G401 (cell line): Measurements from ENCODE around the gene PTRHD1. TPM values are rescaled to one million over a fixed set of nuclear protein-coding genes. Genes with fewer than 3 reads are reported as not detected.
"Not testable (repeated sequence)": the region's sequence is repeated elsewhere in the genome, so short reads cannot be mapped to it uniquely, and the experiment has no call there.

Experiments
- DNase-seq: peaks from one replicate; pipeline ENCODE4 v3.0.0-alpha.2; 2015; ENCODE audit warnings: low spot score
- in situ Hi-C: cut with HindIII; loops from 2 replicates; pipeline ENCODE4 v1.10.0; 2016; ENCODE audit warnings: low sequenced_read_pairs, mixed read lengths
- total RNA-seq: library from RNA; depleted of rRNA; stranded (reverse); fragments of >200 nt; shearing (Covaris generic); gene quantifications from 2 replicates; pipeline ENCODE4 v1.2.3, GENCODE V29; 2014; rRNA removed

Gene PTRHD1, protein sequence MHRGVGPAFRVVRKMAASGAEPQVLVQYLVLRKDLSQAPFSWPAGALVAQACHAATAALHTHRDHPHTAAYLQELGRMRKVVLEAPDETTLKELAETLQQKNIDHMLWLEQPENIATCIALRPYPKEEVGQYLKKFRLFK
- total RNA-seq, result 53.8 and 74.2 TPM in 2 replicates

DNA sequence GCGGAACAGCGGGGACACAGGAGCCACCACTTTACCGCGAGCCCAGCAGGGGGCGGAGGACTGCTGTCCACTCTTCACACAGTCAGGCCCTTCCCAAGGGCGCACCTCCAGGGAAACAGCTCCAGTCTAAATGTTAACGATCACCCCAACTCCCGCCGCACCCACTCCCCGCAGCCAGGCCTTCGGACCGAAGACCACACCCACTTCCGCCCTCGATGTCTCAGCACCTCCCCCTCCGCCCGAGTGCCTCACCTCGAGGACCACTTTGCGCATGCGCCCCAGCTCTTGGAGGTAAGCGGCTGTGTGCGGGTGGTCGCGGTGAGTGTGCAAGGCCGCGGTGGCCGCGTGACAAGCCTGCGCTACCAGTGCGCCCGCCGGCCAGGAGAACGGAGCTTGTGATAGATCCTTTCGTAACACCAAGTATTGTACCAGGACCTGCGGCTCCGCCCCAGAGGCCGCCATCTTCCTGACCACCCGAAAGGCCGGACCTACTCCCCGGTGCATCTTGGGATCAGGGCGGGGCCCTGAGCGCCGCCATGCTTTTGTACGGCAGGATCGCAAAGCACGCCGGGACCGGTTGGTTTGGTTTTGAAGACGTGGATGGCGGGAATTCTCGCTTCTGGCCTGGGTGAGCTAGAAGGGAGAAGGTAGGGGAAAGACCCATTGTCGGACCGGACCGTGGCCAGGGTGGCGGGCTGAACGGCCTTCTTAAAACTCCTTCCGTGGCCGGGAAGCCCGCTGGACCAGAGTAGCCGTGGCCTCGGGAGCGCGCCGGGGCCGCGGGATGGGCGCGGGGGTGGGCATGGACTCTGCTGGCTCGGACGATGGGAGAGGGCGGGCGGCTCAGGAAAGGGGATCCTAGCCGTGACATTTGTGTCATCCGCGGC lies at the start of gene PTRHD1, which contains the start of gene CENPO:
PTRHD1 (minus strand) TSS at position 518 of the 887 bp plus-strand sequence; CDS start at position 504, 14 bp downstream.
CENPO (plus strand) TSS at position 552 of the 887 bp plus-strand sequence. CDS start 495 bp downstream, outside the sequence.
- in situ Hi-C loops, result no loop called here
- peak; percentile 97 for DNase-seq

DNA sequence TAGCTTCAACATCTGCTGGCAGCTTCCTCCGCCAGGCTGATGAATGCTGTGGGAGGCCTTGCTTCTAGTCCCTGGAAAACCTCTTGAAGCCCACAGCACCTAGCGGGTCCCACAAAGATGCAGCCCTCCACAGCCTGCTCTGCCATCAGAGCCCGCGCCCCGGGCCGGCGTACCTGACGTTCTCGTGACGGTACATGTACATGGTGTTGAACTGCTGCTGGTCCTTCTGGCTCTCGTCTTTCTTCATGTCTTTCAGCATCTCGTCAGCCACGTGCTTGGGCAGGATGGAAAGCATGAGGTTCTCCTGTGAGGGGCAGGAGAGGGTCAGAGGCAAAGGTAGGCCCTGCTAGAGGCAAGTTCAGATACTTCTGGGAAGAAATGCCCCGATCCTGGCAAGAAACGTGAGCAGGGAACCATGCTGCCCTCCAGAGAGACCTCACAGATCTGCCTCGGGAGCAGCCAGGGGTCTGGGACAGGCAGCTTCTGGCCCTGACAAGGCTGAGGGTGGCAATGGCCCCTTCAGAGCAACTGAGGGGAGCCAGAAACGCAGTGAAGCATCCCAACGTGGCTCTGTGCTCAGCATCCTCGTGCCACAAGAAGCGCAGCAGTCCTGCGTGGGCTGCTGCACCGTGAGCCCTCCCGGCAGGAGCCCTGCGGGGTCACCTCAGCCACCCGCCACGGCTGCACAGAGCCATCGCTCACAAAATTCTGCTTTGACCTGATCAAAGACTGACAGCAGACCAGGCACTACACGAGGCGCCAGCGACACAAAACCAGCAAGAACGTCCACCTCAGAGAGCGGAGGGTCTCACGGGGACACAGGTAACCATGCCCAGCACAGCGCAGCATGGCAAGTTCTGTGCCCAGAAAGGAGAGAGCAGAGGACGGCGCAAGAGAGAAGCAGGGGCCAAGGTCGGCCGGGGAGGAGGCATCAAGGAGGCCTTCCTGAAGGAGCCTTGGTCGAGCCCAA lies 49.2 kb upstream of the PTRHD1 start:
- no peak for DNase-seq
- in situ Hi-C loops, result no loop called here

DNA sequence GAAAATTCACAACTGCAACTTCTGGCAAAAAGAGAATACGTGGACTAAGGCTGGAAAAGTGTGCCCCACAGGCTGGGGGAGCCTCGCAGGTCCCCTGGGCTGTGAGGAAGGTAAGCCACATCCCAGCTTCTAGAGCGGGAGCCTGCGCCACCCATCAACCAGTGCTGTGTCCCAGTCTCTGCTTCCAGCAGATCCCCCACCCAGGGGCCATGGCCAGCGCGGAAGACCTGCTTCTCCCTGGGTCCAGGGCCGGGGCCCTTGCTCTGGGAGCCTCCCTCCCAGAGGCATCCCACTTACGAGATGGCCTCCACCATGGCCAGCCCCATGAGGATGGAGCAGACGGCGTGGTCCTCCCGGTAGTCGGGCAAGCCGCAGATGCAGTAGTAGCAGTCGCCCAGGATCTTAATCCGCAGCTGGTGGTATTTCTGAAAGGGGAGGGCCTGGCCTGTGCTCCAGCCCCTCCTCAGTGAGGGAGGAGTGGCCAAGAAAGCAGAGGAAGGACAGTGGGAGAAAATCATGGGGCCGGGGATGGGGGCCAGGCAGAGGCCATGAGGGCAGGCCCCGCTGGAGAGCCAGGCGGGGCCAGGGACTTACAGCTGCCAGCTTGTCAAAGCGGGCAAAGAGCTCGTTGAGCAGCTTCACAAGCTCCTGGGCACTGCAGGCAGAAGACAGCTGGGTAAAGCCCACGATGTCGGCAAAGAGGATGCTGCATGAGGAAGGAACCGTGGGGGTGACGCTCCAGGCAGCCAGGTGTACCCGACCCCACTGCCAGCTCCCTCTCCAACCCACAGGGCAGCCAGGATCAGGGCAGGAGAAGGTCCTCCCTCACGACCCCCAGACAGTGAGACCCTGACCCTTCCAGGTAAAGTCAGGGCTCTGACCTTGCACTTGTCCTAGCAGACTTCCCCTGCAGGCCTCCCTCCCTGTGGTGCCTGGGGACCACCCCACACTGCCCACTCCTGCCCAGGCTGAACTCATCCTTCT lies 48.1 kb upstream of the PTRHD1 start:
- in situ Hi-C loops, result no loop called here
- no peak for DNase-seq

DNA sequence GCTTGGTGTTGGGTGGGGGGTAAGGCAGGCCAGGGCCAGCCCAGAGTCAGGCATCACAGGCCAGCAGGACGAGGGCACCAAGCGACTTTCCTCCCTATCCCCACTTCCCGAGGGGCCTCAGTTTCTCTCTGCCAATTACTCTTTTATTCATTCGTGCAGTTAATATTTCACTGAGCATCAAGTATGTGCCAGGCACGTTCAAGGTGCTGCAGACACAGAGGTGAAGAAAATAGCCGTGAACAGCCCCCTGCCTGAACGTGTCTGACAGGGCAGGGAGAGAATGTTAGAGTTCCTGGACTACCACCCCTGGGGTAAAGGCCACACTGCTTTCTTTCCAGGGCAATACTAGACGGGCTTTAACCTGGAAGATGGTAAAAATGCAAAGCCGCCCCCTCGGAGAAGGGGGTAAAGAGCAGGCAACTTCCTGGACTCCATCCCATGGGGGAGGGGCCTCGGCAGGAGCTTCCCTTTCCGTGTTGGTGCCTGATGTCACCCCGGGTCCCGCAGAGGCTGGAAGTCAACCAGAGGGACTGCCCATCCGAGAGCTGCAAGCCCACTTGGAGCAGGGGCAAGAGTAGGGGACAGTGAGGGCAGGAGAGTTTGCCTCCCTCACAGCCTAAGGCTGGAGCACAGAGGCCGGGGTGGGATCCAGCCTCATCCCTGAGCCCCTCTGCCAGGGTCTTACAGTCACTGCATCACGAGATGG lies 47.1 kb upstream of the PTRHD1 start:
- in situ Hi-C loops, result no loop called here
- DNase-seq, result no peak

DNA sequence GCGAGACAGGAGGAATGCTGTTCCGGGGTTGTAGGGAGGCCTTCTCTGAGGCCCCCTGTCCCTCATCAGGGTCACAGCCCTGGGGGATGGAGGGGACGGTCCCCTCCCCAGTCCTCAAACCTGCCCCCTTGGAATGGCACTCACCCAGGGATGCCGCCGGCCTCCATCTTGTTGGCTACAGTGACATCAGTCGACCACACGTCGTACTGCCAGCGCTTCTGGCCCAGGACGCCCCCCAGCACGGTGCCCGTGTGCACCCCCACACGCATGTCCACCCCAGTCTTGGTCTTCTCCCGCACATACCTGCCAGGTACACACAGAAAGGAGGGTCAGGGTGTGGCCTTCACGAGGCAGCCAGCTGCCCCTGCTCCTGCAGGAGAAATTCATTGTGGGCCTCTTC lies 46.5 kb upstream of the PTRHD1 start:
- no peak for DNase-seq
- in situ Hi-C loops, result no loop called here

DNA sequence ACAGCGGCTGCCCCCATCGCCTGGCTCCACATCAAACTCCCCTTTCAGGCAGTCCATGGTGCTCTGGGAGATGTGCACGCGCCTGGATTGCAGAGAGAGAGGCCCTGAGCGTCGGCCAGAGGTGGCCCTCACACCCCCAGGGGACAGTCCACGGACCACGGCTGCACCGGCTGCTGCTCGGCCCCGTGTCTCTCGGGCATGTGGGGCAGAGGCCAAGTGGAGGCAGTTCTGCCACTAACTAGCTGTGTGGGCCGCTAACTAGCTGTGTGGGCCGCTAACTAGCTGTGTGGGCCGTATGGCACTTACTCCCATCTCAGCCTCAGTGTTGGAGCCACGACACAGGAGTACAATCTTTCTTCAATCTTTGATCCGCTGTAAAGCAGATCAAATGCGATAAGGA lies 45.4 kb upstream of the PTRHD1 start:
- no peak for DNase-seq
- in situ Hi-C loops, result no loop called here

DNA sequence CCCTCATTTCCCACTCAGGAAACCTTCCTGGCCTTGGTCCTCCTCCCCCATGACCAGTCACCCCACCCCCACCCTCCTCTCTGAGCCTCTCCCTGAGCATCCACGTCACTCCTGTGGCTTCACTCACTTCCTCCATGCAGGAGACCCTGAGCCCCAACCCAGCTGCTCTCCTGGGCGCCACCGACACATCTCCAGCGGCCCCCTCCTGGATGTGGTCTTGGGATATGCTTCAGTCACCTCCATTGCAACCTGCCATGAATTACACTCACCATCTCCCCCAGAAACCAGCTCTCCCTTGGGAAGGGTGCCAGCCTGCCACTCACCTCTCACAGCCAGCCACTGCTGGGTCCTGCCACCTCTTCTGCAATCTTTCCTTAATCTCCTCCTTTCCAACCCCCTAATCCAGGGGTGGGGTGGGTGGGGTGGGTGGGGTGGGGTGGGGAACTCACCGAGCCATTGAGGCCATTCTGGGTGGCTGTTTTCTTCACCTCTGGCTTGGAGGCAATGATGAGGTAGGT lies 44.9 kb upstream of the PTRHD1 start:
- no peak for DNase-seq
- in situ Hi-C loops, result no loop called here

DNA sequence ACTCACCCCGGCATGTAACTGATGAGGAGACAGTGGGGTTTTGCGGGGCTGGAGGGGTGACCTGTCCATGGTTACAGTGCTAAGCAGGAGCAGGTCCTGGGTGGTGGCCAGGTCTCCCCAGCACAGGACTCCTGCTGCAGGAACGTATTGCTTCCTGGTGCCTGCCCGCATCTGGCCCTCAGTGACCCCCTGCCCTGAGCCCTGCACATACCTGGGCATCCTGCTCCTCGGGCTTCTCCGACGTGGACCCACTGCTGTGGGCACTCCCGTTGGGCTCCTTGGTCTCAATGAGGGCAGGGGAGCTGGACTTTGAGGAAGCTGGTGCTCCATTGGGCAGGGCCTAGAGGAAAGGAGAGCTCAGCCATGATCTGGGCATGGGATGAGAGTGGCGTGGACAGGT lies 43.5 kb upstream of the PTRHD1 start:
- in situ Hi-C loops, result no loop called here
- DNase-seq, result no peak

DNA sequence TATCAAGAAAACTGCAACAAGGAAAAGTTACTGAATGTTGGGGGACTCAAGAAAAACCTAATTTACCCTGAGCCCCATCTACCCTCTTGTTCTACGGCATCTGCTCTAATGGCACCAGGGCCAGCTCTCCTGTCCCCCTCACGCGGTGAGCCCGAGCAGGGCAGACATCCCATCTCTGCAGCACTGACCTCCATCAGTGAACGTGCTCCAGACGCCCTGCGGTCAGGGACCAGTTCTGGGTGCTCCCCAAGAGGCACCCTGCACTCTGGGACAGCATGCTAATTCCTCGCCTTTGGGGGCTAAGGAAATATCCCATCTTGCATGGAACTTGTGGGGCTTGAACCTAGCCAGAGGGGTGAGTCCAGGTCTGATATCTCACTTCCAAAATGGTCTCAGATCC lies 43.0 kb upstream of the PTRHD1 start:
- no peak for DNase-seq
- in situ Hi-C loops, result no loop called here

DNA sequence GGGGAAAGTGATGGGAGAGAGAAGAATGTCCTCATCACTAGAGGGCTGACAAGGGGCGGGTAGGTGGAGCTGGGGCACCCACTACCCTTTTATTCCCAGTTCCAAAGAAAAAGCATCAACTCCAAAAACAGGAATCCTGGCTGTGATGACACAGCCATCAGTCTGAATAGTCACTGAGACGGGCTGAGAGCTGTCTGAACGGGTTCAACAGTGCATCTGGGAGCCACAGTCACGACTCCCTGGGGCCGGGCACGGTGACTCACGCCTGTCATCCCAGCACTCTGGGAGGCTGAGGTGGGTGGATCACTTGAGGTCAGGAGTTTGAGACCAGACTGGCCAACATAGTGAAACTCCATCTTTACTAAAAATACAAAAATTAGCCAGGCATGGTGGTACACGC lies 42.2 kb upstream of the PTRHD1 start:
- in situ Hi-C loops, DNase-seq: not testable (repeated sequence)

DNA sequence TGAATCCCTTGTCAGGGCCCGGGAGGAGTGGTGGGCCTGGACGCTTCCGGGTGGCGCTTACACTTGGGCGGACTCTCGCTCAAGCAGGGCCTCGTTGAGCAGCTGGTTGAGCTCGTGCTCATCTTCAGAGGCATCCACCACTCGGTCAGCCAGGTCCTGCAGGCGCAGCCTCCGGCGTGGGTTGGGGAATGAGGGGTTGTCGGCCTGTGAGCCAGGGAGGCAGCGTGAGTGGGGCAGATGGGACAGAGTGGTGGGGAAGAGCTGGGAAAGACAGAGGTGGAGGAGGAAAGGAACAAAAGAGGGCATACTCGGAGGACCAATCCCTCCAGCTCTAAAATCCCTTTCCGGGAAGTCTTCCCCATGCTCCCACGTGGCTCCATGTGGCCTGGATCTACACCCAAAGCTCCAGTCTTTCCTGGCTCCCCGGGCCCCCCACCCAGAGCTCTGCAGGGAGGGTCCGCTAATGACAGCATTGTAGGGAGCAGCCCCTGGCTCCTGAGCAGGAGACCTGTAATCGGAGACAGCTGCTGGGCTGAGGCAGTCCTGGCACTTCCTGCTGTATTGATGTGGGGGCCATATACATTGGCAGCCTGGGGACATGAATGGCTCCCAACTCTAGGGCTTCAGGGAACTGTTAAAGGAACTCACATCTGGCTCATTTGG lies 41.7 kb upstream of the PTRHD1 start:
- in situ Hi-C loops, result no loop called here
- no peak for DNase-seq

DNA sequence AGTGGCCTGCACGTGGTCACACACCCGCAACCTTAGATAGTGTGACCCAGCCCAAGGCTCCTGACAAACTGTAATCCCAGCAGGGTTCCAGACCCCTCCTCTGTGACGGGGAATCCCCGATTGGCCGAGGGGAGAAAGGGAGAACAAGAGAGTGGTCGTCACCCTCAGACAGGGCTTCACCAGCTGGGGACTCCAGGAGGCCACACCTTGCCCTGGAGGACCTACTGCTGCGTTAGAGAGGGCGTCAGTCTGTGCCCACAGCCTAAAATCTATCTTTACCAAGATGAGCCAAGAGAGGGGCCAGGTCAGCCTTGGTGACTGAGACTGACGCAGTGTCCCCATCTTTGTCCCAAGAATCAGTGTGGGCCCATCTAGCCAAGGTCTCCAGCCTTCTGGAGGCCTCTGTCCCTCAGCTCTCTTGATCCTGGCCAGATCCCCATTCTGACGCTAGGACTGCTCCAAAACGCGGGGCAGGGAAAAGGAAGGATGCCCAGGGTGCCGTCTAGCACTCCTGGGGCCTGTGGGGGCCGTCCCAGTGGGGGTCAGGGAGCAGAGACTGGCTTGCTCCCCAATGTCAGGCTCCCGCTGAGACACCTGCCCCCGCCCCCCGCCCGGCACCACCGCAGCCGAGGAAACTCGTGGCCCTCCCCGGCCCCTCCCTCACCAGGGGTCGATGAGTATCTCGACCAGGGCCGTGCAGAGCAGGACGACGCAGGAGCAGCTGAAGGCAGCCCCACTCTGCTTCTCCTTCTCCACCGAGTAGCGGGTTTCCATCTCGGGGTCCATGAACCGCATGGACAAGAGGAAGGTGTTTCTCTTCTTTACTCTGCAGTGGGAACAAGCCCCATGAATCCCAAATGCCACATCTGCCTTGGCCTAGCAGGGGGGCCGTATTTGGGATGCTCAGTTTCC lies 40.9 kb upstream of the PTRHD1 start:
- DNase-seq, result no peak
- in situ Hi-C loops, result no loop called here

DNA sequence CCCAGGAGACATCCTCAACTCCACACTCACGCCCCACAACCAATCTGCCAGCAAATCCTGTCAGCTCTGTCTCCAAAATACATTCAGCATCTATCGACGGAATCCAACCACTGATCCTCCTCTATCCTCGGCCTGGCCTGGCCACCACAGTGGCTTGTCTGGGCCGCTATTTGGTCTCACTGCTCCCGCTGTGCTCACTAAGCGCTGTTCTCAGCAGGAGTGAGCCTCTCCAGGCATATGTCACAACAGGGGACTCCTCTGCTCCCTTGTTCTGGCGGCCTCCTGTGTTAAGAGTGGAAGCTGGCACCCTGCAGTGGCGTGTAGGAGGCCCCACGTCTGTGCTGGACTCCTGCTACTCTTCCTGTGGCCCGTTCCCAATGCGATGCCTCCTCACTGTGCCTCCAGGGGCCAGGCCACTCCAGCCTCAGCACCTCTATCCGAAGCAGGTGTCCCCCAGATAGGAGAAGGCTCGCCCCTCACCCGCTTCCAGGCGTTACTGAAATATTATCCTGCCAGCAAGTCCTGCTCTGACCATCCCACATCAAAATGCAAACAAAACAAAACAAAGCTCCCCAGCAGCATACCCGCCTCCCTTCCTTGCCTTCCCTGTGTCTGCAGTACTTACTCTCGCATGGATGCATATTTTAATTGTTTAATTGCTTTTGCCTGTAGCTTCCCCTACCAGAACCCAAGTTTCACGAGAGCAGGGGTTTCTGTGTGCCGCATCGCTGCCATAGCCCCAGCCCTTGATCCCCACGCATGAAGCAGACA lies 39.9 kb upstream of the PTRHD1 start:
- in situ Hi-C loops, result no loop called here

DNA sequence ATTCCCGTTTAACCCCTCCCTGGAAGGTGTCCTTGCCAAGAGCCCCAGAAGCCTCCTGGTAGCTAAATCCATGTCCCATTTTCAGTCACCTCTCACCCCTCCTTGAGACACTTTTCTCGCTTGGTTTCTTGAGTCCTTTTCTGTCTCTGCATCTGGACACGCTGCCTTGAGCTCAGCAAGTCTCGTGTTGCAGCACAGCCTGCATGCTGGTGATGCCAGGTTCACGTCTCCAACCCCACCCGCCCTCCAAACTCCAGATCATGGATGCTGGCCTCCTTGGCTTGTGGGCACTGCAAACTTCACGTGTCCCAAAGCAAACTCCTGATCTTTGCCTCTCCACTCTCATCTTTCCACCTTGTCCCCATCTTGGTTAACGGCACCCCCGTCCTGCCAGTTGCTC lies 39.3 kb upstream of the PTRHD1 start:
- DNase-seq, result peak; percentile 5
- in situ Hi-C loops, result no loop called here

More for the DNA sequence above, 39.9 kb upstream of the PTRHD1 start:
- DNase-seq, result no peak

DNA sequence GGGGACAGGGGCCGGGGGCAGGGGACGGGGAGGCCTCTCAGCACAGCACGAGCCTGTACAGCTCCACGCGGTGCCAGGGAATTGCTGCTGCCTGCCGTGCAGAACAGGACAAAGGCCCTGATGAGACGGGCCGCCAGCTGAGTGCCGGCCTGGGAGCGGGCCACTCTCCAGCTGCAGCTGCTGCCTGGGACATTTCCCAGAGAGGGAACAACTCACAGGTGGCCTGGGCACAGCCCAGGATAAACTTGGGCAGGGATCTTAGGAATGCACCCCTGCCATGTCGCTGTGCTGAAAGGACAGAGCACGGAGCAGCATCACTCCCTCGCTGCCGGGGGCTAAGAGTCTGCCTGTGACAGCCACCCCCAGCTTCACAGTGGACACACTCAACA lies 38.9 kb upstream of the PTRHD1 start:
- DNase-seq, result peak; percentile 9
- in situ Hi-C loops, result no loop called here
